Heart left ventricle (tissue), 13 donors: ENCODE data around the gene RNF40.
A peak's percentile ranks its signal among the peaks of the same experiment; 100 is the strongest.

Experiments used
- CTCF ChIP-seq, 12 donors: fragments of 200-600 bp; sonication (generic) in 4 of 12; IDR thresholded peaks; one replicate each; pipeline versions ENCODE4 v1.5.0 to v1.8.0; 2018 to 2022; ENCODE audit warnings: antibody characterized with exemption in 12 of 12, mild to moderate bottlenecking in 5 of 12
- POLR2A ChIP-seq, 2 donors: fragments of 450-650 bp; IDR thresholded peaks; one replicate each; pipeline ENCODE4 v1.6.1; 2017; ENCODE audit warnings: antibody characterized with exemption in 2 of 2, mild to moderate bottlenecking in 2 of 2, moderate library complexity in 2 of 2
- donor health status: ischemic (EF 13 %, LVEDD 7.1; RV severe dilation, severe dysfunction).
- donor health status: DM: no; HTN: yes; CAD: no.
- donor health status: DM: no; HTN: no; CAD: no.
- donor health status: ischemic (EF 25% LVEDD 6.9; RV normal size, moderate dysfunction).
- donor health status: ischemic (EF 25% LVEDD 5.7; RV mildly dilated, moderate dysfunction).
- donor health status: ischemic (EF 35%, LVEDD 5.7; RV mildly dilated, moderate dysfunction).
- donor health status: nonischemic (EF 11% LVEDD 7.7; RV severe dilation, severe dysfunction).
- donor health status: DM: yes; HTN: yes; CAD: no.
- donor health status: PGD.
- donor health status: ischemic (EF 29% LVEDD 5.4; RV normal size, mild dysfunction).
- donor health status: nonischemic (EF 23%, LVEDD 6.1; RV moderate dilation, normal function).

GRCh38 chr16:30805370-30806169, 43.4 kb downstream of the RNF40 start:
- TF ChIP-seq POLR2A (IDR thresholded peaks at IDR 0.05) (peak; percentile 76 to 92), CTCF (IDR thresholded peaks at IDR 0.05) (peak in 4 of 12 donors; percentile 22 to 32 (median 24))
